ENCODE data around the gene FAM114A1. TPM values are rescaled to one million over a fixed set of nuclear protein-coding genes. Genes with fewer than 3 reads are reported as not detected.

FAM114A1 gene
- total RNA-seq, 3 donors from 2014 or later (not counting 1 experiment from before 2014, with no cell fraction given), result 0.31 to 0.70 TPM; not detected in 1

DNA sequence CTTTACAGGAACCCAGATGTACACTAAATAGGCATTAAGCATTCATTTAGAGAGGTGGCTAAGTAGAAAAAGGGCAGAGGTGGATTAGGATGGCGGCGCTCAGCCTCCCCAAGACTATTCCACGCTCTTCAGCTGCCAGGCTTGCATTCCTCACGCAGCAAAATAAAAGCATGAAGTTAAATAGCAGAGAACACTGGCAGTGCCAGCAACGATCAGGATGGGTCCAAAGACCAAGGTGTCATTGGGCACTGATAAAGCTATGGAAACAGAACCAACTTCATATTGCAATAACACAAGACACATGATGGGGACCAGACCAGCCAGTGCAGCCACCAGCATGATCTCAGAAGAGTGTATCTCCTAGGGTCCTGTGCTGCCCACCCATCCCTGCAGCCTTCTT is 122.6 kb downstream of the FAM114A1 start:
- peaks cover 41% of the 10 kb centered on the region for H3K36me3 ChIP-seq (ENCODE audit: control insufficient read depth, insufficient read depth, low read length)
- H3K4me1 ChIP-seq (ENCODE audit: control insufficient read depth, insufficient read depth, low read length), result no peaks in the 10 kb centered on the region
- DNase-seq (no peak), ATAC-seq (no peak)
- H3K4me1 Mint-ChIP-seq, result no peaks in the 10 kb centered on the region
- H3K27me3 ChIP-seq (ENCODE audit: control insufficient read depth, insufficient read depth, low read length), result no peaks in the 10 kb centered on the region
- TF ChIP-seq, protein P1, sequence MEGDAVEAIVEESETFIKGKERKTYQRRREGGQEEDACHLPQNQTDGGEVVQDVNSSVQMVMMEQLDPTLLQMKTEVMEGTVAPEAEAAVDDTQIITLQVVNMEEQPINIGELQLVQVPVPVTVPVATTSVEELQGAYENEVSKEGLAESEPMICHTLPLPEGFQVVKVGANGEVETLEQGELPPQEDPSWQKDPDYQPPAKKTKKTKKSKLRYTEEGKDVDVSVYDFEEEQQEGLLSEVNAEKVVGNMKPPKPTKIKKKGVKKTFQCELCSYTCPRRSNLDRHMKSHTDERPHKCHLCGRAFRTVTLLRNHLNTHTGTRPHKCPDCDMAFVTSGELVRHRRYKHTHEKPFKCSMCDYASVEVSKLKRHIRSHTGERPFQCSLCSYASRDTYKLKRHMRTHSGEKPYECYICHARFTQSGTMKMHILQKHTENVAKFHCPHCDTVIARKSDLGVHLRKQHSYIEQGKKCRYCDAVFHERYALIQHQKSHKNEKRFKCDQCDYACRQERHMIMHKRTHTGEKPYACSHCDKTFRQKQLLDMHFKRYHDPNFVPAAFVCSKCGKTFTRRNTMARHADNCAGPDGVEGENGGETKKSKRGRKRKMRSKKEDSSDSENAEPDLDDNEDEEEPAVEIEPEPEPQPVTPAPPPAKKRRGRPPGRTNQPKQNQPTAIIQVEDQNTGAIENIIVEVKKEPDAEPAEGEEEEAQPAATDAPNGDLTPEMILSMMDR (IDR thresholded peaks at IDR 0.05), result no peak
- WGBS (ENCODE audit: insufficient coverage), result 96% methylated on average over 5 of the region's 5 CpGs
- H3K27ac Mint-ChIP-seq, result no peak overlapping the region
- peaks cover 15% of the 10 kb centered on the region for H3K36me3 Mint-ChIP-seq
- no peak overlapping the region for H3K4me3 Mint-ChIP-seq
- H3K27me3 Mint-ChIP-seq (ENCODE audit: low read depth in 2 of 2), result no peaks in the 10 kb centered on the region
- intact Hi-C loops (cut with micrococcal nuclease), result no loop called here
- H3K4me3 ChIP-seq (ENCODE audit: low read length), result no peak overlapping the region
- H3K27ac ChIP-seq (ENCODE audit: low read length), result no peak overlapping the region
- H3K9me3 Mint-ChIP-seq, result no peaks in the 10 kb centered on the region
- no peaks in the 10 kb centered on the region for H3K9me3 ChIP-seq (ENCODE audit: control insufficient read depth, insufficient read depth, low read length)

GRCh38 chr4:38993683-38994082 is 126.1 kb downstream of the FAM114A1 start:
- TF ChIP-seq, protein P1 (IDR thresholded peaks at IDR 0.05), result no peak
- no peak overlapping the region for H3K27ac ChIP-seq (ENCODE audit: low read length)
- ATAC-seq (no peak), DNase-seq (no peak)
- Mint-ChIP-seq H3K4me1 (no peaks in the 10 kb centered on the region), H3K9me3 (no peaks in the 10 kb centered on the region), H3K27me3 (ENCODE audit: low read depth in 2 of 2) (no peaks in the 10 kb centered on the region), H3K36me3 (peaks cover 7% of the 10 kb centered on the region), H3K4me3 (no peak overlapping the region), H3K27ac (no peak overlapping the region)
- H3K27me3 ChIP-seq (ENCODE audit: control insufficient read depth, insufficient read depth, low read length), result no peaks in the 10 kb centered on the region
- peaks cover 29% of the 10 kb centered on the region for H3K36me3 ChIP-seq (ENCODE audit: control insufficient read depth, insufficient read depth, low read length)
- intact Hi-C loops (cut with micrococcal nuclease), result no loop called here
- 100% methylated on average over 3 of the region's 3 CpGs for WGBS (ENCODE audit: insufficient coverage)
- H3K4me1 ChIP-seq (ENCODE audit: control insufficient read depth, insufficient read depth, low read length), result no peaks in the 10 kb centered on the region
- no peaks in the 10 kb centered on the region for H3K9me3 ChIP-seq (ENCODE audit: control insufficient read depth, insufficient read depth, low read length)
- no peak overlapping the region for H3K4me3 ChIP-seq (ENCODE audit: low read length)

GRCh38 chr4:38994135-38994534 is 126.5 kb downstream of the FAM114A1 start:
- Mint-ChIP-seq H3K4me3 (no peak overlapping the region), H3K36me3 (peaks cover 7% of the 10 kb centered on the region), H3K27me3 (ENCODE audit: low read depth in 2 of 2) (no peaks in the 10 kb centered on the region), H3K4me1 (no peaks in the 10 kb centered on the region), H3K27ac (no peak overlapping the region), H3K9me3 (no peaks in the 10 kb centered on the region)
- 90% methylated on average over 4 of the region's 4 CpGs for WGBS (ENCODE audit: insufficient coverage)
- TF ChIP-seq, protein P1 (IDR thresholded peaks at IDR 0.05), result no peak
- no peak for DNase-seq
- H3K4me3 ChIP-seq (ENCODE audit: low read length), result no peak overlapping the region
- no peaks in the 10 kb centered on the region for H3K9me3 ChIP-seq (ENCODE audit: control insufficient read depth, insufficient read depth, low read length)
- H3K27ac ChIP-seq (ENCODE audit: low read length), result no peak overlapping the region
- intact Hi-C loops (cut with micrococcal nuclease), result no loop called here
- no peaks in the 10 kb centered on the region for H3K4me1 ChIP-seq (ENCODE audit: control insufficient read depth, insufficient read depth, low read length)
- ATAC-seq, result no peak
- no peaks in the 10 kb centered on the region for H3K27me3 ChIP-seq (ENCODE audit: control insufficient read depth, insufficient read depth, low read length)
- H3K36me3 ChIP-seq (ENCODE audit: control insufficient read depth, insufficient read depth, low read length), result peaks cover 29% of the 10 kb centered on the region

Other genes starting within 250 kb of the FAM114A1 start
- 100 to 1,000 TPM; 109 to 114 (median 112) TPM for gene KLF3, start 203.6 kb upstream of the FAM114A1 start, total RNA-seq
- gene TLR10, start 84.8 kb upstream of the FAM114A1 start, total RNA-seq, result under 1 TPM; 0.31 to 0.63 (median 0.59) TPM
- gene TLR1, start 63.0 kb upstream of the FAM114A1 start, total RNA-seq, result 10 to 100 TPM; 25.6 to 51.5 (median 30.0) TPM
- gene TLR6, start 11.0 kb upstream of the FAM114A1 start, total RNA-seq, result 1 to 10 TPM; 6.3 to 9.8 (median 6.8) TPM
- 10 to 100 TPM; 13.8 to 22.3 (median 16.8) TPM for gene TMEM156, start 164.6 kb downstream of the FAM114A1 start, total RNA-seq
- gene KLHL5, start 194.4 kb downstream of the FAM114A1 start, total RNA-seq, result 10 to 100 TPM; 12.6 to 14.2 (median 13.7) TPM

Data from natural killer cell (primary cell).